VCaP (cell line): Measurements from ENCODE around the gene TANGO6.

Experiments
- H3K27ac ChIP-seq: fragments of 450-650 bp; 2 replicates; pipeline ENCODE4 v1.5.1; 2017
- TF ChIP-seq, protein P1 (sequence below): fragments of 450-650 bp; conservative IDR thresholded peaks from 2 replicates; pipeline ENCODE4 v1.5.1; 2017; ENCODE audit warnings: mild to moderate bottlenecking, moderate library complexity

TANGO6 gene

GRCh38 chr16:68844211-68844564 is 857 bp downstream of the TANGO6 start:
- H3K27ac ChIP-seq = peak overlapping the region; percentile 72
- TF ChIP-seq, protein P1, sequence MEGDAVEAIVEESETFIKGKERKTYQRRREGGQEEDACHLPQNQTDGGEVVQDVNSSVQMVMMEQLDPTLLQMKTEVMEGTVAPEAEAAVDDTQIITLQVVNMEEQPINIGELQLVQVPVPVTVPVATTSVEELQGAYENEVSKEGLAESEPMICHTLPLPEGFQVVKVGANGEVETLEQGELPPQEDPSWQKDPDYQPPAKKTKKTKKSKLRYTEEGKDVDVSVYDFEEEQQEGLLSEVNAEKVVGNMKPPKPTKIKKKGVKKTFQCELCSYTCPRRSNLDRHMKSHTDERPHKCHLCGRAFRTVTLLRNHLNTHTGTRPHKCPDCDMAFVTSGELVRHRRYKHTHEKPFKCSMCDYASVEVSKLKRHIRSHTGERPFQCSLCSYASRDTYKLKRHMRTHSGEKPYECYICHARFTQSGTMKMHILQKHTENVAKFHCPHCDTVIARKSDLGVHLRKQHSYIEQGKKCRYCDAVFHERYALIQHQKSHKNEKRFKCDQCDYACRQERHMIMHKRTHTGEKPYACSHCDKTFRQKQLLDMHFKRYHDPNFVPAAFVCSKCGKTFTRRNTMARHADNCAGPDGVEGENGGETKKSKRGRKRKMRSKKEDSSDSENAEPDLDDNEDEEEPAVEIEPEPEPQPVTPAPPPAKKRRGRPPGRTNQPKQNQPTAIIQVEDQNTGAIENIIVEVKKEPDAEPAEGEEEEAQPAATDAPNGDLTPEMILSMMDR = no peak

DNA sequence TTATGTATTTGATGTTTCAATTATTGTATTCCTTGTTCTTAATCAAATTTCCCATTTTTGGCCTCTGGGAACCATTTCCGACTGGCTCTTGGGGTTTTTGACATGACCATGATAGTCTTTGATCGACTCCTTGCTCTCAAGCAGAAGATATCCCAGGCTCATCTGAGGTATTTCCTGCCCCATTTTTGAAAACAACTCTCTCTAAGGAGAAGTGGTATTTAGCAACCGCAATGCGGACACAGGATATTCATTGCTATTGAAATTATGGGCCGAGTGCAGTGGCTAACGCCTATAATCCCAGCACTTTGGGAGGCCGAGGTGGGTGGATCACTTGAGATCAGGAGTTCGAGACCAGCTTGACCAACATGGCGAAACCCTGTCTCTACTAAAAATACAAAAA is 5.5 kb downstream of the TANGO6 start:
- TF ChIP-seq, protein P1 = no peak
- H3K27ac ChIP-seq = no peak overlapping the region

DNA sequence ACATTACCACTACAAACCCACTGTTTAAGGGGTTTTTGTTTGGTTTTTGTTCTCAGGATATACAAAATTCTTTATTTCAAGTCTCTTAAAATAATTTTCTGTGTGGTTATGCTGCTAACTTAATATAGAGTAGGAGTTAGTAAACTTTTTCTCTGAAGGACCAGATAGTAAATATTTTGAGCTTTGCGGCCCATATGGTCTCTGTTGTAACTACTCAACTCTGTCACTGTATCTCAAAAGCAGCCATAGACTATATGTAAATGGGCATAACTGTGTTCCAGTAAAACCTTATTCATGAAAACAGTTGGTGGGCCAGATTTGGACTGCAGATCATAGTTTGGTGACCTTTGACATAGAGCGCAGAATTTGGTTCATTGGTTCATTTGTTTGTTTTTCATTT is 7.2 kb downstream of the TANGO6 start:
- H3K27ac ChIP-seq = no peak overlapping the region
- TF ChIP-seq, protein P1 = no peak

GRCh38 chr16:68851601-68852000 is 8.3 kb downstream of the TANGO6 start:
- H3K27ac ChIP-seq = no peak overlapping the region
- TF ChIP-seq, protein P1 = no peak

- TF ChIP-seq, protein P1 = no peak
- no peak overlapping the region for H3K27ac ChIP-seq
These were observed 14.1 kb downstream of the TANGO6 start for GRCh38 chr16:68857479-68857878.

GRCh38 chr16:68859828-68860227 is 16.5 kb downstream of the TANGO6 start:
- TF ChIP-seq, protein P1 = no peak
- no peak overlapping the region for H3K27ac ChIP-seq

DNA sequence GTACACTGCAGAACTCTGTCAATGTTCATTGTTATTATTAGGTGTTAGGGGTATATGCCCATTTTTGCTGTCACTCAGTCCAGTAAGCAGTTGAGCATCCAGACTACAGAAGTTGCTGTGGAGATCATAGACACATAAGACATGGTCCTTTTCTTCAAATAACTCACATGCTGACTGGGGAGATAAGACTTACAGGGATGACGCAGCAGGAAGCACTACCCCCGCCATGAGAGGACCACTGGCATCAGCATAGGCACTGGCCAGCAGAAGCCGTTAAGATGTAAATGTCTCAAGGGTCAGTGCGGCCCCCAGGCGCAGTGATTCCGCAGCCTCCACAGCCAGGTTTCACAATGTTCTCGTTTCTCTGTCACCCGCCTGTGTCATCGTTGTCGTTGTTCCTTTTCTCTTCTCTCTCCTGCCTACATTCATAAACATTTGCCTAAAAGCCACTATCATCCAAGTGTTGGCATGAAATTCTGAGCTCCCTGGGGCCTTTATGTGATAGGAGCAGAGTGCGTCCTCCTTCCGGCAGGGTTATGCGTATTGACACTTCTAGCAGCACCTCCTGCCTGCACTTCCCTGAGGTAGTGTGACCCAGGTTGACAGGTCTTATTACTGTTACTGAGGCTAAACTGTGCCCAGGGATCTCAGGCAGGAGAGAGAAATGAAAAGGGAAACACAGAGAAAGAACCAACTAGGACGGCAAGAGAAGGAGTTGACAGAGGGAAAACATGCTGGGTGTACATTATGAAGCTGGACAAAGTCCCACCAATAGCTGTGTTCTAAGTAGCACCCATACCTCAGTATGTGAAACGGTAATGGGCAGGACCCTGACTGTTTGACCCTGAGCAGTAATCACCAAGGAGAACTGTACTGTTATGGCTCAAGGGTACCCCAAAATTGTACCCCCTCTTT is 17.9 kb downstream of the TANGO6 start:
- TF ChIP-seq, protein P1 = no peak

More for the DNA sequence above, 17.9 kb downstream of the TANGO6 start:
- peak overlapping the region; percentile 40; the same call in 1 of the 2 replicates for H3K27ac ChIP-seq
